GM12878 (cell line): ENCODE results near the gene PDE6B. TPM values are rescaled to one million over a fixed set of nuclear protein-coding genes. Genes with fewer than 3 reads are reported as not detected.

ENCODE experiments used
- ATAC-seq: fragments of 200-7000 bp; cut with Tn5 transposase; 3 replicates; pipeline ENCODE4 v1.9.1; 2020; ENCODE audit warnings: mild to moderate bottlenecking, moderate library complexity
- BruUV-seq: library from RNA; stranded (reverse); fragments of 400-500 nt; replicated peaks from 2 replicates; lab custom pipeline; 2021; lab: Mats Ljungman, UMichigan
- CTCF ChIA-PET: fragments of 300-600 bp; sonication (Branson Sonifier 250); formaldehyde crosslinking; extraction: SDS; loops from one replicate; lab custom pipeline; 2021; ENCODE audit warnings: inconsistent platforms; lab: Yijun Ruan, JAX
- POLR2A ChIA-PET: fragments of 350-600 bp; formaldehyde crosslinking; extraction: SDS; loops from one replicate; lab custom pipeline; 2021; ENCODE audit warnings: inconsistent platforms; lab: Charles Lee
- RAD21 ChIA-PET: fragments of 300-600 bp; sonication (Branson Sonifier 250); formaldehyde crosslinking; loops from one replicate; lab custom pipeline; 2023; ENCODE audit warnings: antibody characterized with exemption; ENCODE audit not compliant: unreplicated experiment; lab: Charles Lee
- SMC1A ChIA-PET: fragments of 300-600 bp; sonication (Branson Sonifier 250); formaldehyde crosslinking; loops from one replicate; lab custom pipeline; 2023; ENCODE audit not compliant: unreplicated experiment, uncharacterized antibody; lab: Charles Lee
- DNase-seq: peaks from one replicate; pipeline ENCODE4 v3.0.0-alpha.2; 2011; ENCODE audit warnings: low read depth, low spot score
- FAIRE-seq: peaks from 3 replicates; lab custom pipeline; 2011; peaks lifted over from hg19 to GRCh38; lab: Jason Lieb, UNC
- H2AFZ ChIP-seq: 2 replicates; pipeline ENCODE4 v1.6.0; 2011; ENCODE audit warnings: low read depth, low read length, control low read depth; ENCODE audit not compliant: control insufficient read depth
- H3K27ac ChIP-seq: 2 replicates; pipeline ENCODE4 v1.5.1; 2011; ENCODE audit warnings: control low read depth; ENCODE audit not compliant: control insufficient read depth, insufficient read depth
- H3K27me3 ChIP-seq, 2 experiments: replicated peaks in 1 of 2; 2 replicates each; pipeline versions ENCODE4 v1.6.0 to v1.6.1; 2011; ENCODE audit warnings: low read length in 1 of 2; ENCODE audit not compliant: control insufficient read depth in 2 of 2, insufficient read depth in 2 of 2
- H3K36me3 ChIP-seq, 2 experiments: 2 replicates each; pipeline ENCODE4 v1.5.1; 2011; ENCODE audit warnings: low read length in 1 of 2; ENCODE audit not compliant: control insufficient read depth in 2 of 2, insufficient read depth in 2 of 2
- H3K4me1 ChIP-seq: 2 replicates; pipeline ENCODE4 v1.6.1; 2011; ENCODE audit warnings: mild to moderate bottlenecking, low read length, moderate library complexity, mixed read lengths; ENCODE audit not compliant: control insufficient read depth, insufficient read depth
- H3K4me2 ChIP-seq: 2 replicates; pipeline ENCODE4 v1.6.0; 2011; ENCODE audit warnings: control low read depth; ENCODE audit not compliant: control insufficient read depth, insufficient read depth
- H3K4me3 ChIP-seq: fragments of 200-600 bp; sonication (generic); 2 replicates; pipeline ENCODE4 v1.5.1; 2016
- H3K79me2 ChIP-seq: 2 replicates; pipeline ENCODE4 v1.6.0; 2011; ENCODE audit warnings: low read length; ENCODE audit not compliant: control insufficient read depth, insufficient read depth
- H3K9ac ChIP-seq: 2 replicates; pipeline ENCODE4 v1.8.0; 2011; ENCODE audit warnings: low read length, control low read depth, mixed read lengths; ENCODE audit not compliant: control insufficient read depth, insufficient read depth
- H3K9me3 ChIP-seq: replicated peaks from 3 replicates; pipeline ENCODE4 v1.5.1; 2011; ENCODE audit warnings: mild to moderate bottlenecking, low read length; ENCODE audit not compliant: control insufficient read depth, insufficient read depth
- H4K20me1 ChIP-seq: 2 replicates; pipeline ENCODE4 v1.6.0; 2011; ENCODE audit not compliant: control insufficient read depth, insufficient read depth
- IKZF2 ChIP-seq, 2 experiments: fragments of 450-650 bp; IDR thresholded peaks; 2 replicates each; pipeline ENCODE4 v1.6.1; 2017; ENCODE audit warnings: mild to moderate bottlenecking in 2 of 2, moderate library complexity in 2 of 2
- JUNB ChIP-seq: IDR thresholded peaks from 2 replicates; pipeline ENCODE4 v1.6.1; 2016; ENCODE audit warnings: antibody characterized with exemption, mild to moderate bottlenecking
- RELB ChIP-seq: fragments of 450-650 bp; IDR thresholded peaks from 2 replicates; pipeline ENCODE4 v1.6.1; 2017; ENCODE audit warnings: low read depth, mild to moderate bottlenecking, moderate library complexity
- WGBS: methylation state at CpG from one replicate; pipeline ENCODE4 v1.1.6; 2016; ENCODE audit warnings: low lambda C conversion rate; ENCODE audit not compliant: insufficient replicate concordance, insufficient coverage; ENCODE audit errors: missing lambda C conversion rate; 5-methylcytosine and 5-hydroxymethylcytosine counted together
- in situ Hi-C: fragments of 300-500 bp; cut with MboI; formaldehyde crosslinking; loops from 9 replicates; pipeline ENCODE4 v1.14.3; 2018; ENCODE audit warnings: mixed read lengths
- intact Hi-C: fragments of 100-400 bp; cut with micrococcal nuclease; formaldehyde crosslinking; loops from one replicate; pipeline ENCODE4 v1.14.2; 2022; ENCODE audit not compliant: unreplicated experiment
- polyA plus RNA-seq, 11 experiments: library from polyadenylated mRNA; depleted of rRNA in 4 of 11; unstranded in 6 of 11; stranded (reverse) in 5 of 11; fragments of >200 nt; fragmentation: Nextera tagmentation in 4 of 11; fragmentation: Illumina TruSeq in 1 of 11; extraction: Ambion mirVana in 4 of 11; extraction: Trizol in 1 of 11; gene quantifications; 1 replicate in 1 of 11; 2 replicates in 10 of 11; pipeline versions ENCODE4 v1.2.1 to v1.2.3, GENCODE V29; 2011 to 2016; ENCODE audit warnings: inconsistent platforms in 2 of 11, missing spikeins in 2 of 11, low read depth in 1 of 11
- total RNA-seq, 4 experiments: library from RNA; depleted of rRNA in 3 of 4; stranded (reverse); fragments of >200 nt in 3 of 4; fragmentation: Illumina TruSeq in 1 of 4; extraction: Trizol in 1 of 4; gene quantifications; 2 replicates each; pipeline versions ENCODE4 v1.2.1 to v1.2.3, GENCODE V29; 2013 to 2021

PDE6B gene
- total and polyA plus RNA-seq, 10 of the 15 experiments (the other 5 are each of a cell fraction or from before 2014, with no cell fraction given): 2.6 to 6.4 (median 3.8) TPM

GRCh38 chr4:592825-593520 lies 32.4 kb upstream of the PDE6B start:
- ChIA-PET CTCF (no interaction called here), POLR2A (no interaction called here)
- H3K9ac ChIP-seq: no peak overlapping the region

More at GRCh38 chr4:592825-593520, 32.4 kb upstream of the PDE6B start:
- SMC1A ChIA-PET: interaction anchor here (0.7 kb wide), 1 partner anchor 38 kb away, joined by 3 read pairs; no protein-coding TSS in a partner anchor
- no TSS peak for BruUV-seq
- no peak overlapping the region for H3K27ac ChIP-seq
- H3K4me2 ChIP-seq: no peak overlapping the region
- no peak for DNase-seq
- no peak overlapping the region for H2AFZ ChIP-seq
- in situ Hi-C loops: no loop called here
- no peaks in the 10 kb centered on the region for H3K36me3 ChIP-seq
- H3K4me1 ChIP-seq: no peaks in the 10 kb centered on the region
- no peak overlapping the region for H3K4me3 ChIP-seq
- FAIRE-seq: no peak
- 23% methylated on average over 5 of the region's 5 CpGs for WGBS
- ATAC-seq: no peak
- no peaks in the 10 kb centered on the region; the same call in 2 of the 3 replicates for H3K9me3 ChIP-seq
- no peaks in the 10 kb centered on the region for H3K79me2 ChIP-seq
- TF ChIP-seq JUNB (no peak), IKZF2 (IDR thresholded peaks at IDR 0.05) (no peak), RELB (no peak)
- TF ChIP-seq, all 136 proteins: peak for 0
- Histone ChIP-seq H4K20me1 (no peaks in the 10 kb centered on the region), H3K27me3 (no peaks in the 10 kb centered on the region)
- RAD21 ChIA-PET: no interaction called here
- intact Hi-C loops: no loop called here
